LNCAP (cell line): Measurements from ENCODE around the gene WNT16.

Experiments used
- CTCF ChIP-seq: fragments of 450-650 bp; IDR thresholded peaks from 2 replicates; pipeline ENCODE4 v1.5.1; 2017; ENCODE audit warnings: mild to moderate bottlenecking

WNT16 gene

GRCh38 chr7:121331048-121331447, 2.2 kb downstream of the WNT16 start:
- no peak for TF ChIP-seq CTCF

GRCh38 chr7:121331574-121331973, 2.8 kb downstream of the WNT16 start:
- TF ChIP-seq CTCF, result no peak

- TF ChIP-seq CTCF, result no peak
Observed at GRCh38 chr7:121334376-121334775, 5.6 kb downstream of the WNT16 start.

- TF ChIP-seq CTCF, result no peak
Observed at GRCh38 chr7:121334875-121335648, 6.3 kb downstream of the WNT16 start.

GRCh38 chr7:121336579-121336978, 7.8 kb downstream of the WNT16 start:
- no peak for TF ChIP-seq CTCF

- TF ChIP-seq CTCF, result peak; percentile 64
Observed at GRCh38 chr7:121337398-121337797, 8.6 kb downstream of the WNT16 start.

GRCh38 chr7:121339082-121339481, 10.3 kb downstream of the WNT16 start:
- no peak for TF ChIP-seq CTCF

- no peak for TF ChIP-seq CTCF
Observed at GRCh38 chr7:121341933-121342332, 13.1 kb downstream of the WNT16 start.
